ENCODE measurements around the gene HSPD1.

Gene HSPD1

GRCh38 chr2:197499594-197500502 lies at the start of gene HSPD1, which contains the start of gene HSPE1:
HSPD1 (minus strand) TSS chr2:197499840; CDS start chr2:197498848, 992 bp downstream.
HSPE1 (plus strand) TSS chr2:197500379; CDS start chr2:197500437, 58 bp downstream.
- Mint-ChIP-seq H3K9me3 (no peaks in the 10 kb centered on the region), H3K4me3 (peak within 1 kb of the TSS; percentile 83), H3K36me3 (peaks cover 100% of the 10 kb centered on the region), H3K4me1 (peaks cover 35% of the 10 kb centered on the region), H3K27ac (peak within 1 kb of the TSS; percentile 90)
- ATAC-seq (peak; percentile 92), DNase-seq (ENCODE audit: low spot score in 2 of 2) (peak; percentile 92 to 100)

GRCh38 chr2:197548582-197548981 lies 48.9 kb upstream of the HSPD1 start:
- ATAC-seq (no peak), DNase-seq (ENCODE audit: low spot score in 2 of 2) (no peak)
- Mint-ChIP-seq H3K36me3 (peaks cover 99% of the 10 kb centered on the region), H3K4me1 (no peaks in the 10 kb centered on the region), H3K4me3 (no peak overlapping the region), H3K9me3 (no peaks in the 10 kb centered on the region), H3K27ac (no peak overlapping the region)

DNA sequence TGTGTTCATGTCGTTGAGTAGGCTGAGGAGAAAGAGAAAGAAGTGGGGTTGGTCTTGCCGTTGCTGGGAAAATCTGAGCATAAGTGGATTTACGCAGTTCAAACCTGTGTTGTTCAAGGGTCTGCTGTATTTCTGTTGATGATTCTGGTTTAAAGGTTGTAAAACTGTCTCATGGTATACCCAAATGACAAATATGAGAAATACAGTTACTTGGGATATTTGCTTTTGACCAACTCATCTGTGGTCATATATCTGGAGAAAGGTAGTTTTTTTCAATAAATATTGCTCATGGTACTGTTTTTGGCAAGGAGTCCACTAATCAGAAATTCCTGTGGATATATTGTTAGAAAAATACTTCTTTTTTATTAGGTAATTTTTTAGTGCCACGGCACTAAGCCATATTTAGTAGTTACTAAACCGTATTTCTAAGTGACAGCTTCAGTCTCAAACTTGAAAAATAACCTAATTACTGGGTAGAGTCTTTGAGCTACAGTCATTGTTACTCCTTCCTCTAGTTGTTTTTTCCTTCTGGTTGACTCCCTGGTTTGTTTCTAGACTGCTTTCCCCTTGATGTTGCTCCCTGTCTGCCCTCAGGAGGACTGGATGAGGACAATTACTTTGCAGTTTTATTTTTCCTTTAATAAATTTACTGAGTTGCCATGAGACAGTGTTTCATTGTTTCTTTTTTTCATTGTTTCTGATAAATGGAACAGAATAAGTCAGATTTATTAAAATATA lies 47.7 kb upstream of the HSPD1 start:
- H3K4me3 Mint-ChIP-seq, result no peak overlapping the region
- no peaks in the 10 kb centered on the region for H3K9me3 Mint-ChIP-seq
- H3K27ac Mint-ChIP-seq, result peak overlapping the region; percentile 8
- no peaks in the 10 kb centered on the region for H3K4me1 Mint-ChIP-seq
- ATAC-seq (no peak), DNase-seq (ENCODE audit: low spot score in 2 of 2) (no peak)
- peaks cover 99% of the 10 kb centered on the region for H3K36me3 Mint-ChIP-seq

DNA sequence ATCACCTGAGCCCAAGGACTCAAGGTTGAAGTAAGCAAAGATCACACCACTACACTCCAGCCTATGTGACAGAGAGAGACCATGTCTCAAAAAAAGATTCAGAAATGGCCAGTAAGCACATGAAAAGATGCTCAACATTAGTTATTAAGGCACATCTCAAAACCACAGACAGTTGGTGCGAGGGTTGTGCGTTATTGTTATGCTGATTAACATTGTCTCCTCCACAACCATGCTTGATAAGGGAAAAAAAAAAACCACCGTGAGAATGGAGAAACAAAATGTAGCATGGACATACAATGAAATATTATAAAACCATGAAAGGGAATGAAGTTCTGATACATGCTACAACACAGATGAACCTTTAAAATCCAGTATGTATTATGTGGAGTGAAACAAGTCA lies 43.6 kb upstream of the HSPD1 start:
- Mint-ChIP-seq H3K4me1 (peaks cover 17% of the 10 kb centered on the region), H3K27ac (peak overlapping the region; percentile 27)

GRCh38 chr2:197539734-197540133 lies 40.1 kb upstream of the HSPD1 start:
- peak; percentile 48 for ATAC-seq
- no peaks in the 10 kb centered on the region for H3K9me3 Mint-ChIP-seq
- peaks cover 99% of the 10 kb centered on the region for H3K36me3 Mint-ChIP-seq
- DNase-seq (ENCODE audit: low spot score in 2 of 2), result no peak
- H3K4me3 Mint-ChIP-seq, result no peak overlapping the region
- peak overlapping the region; percentile 77 for H3K27ac Mint-ChIP-seq
- peaks cover 20% of the 10 kb centered on the region for H3K4me1 Mint-ChIP-seq

More for the DNA sequence above, 43.6 kb upstream of the HSPD1 start:
- Mint-ChIP-seq H3K4me3 (no peak overlapping the region), H3K9me3 (no peaks in the 10 kb centered on the region), H3K36me3 (peaks cover 99% of the 10 kb centered on the region)
- DNase-seq (ENCODE audit: low spot score in 2 of 2), result no peak
- ATAC-seq, result no peak

- Mint-ChIP-seq H3K4me3 (no peak overlapping the region), H3K9me3 (no peaks in the 10 kb centered on the region), H3K4me1 (peaks cover 29% of the 10 kb centered on the region), H3K27ac (peak overlapping the region; percentile 77), H3K36me3 (peaks cover 98% of the 10 kb centered on the region)
- ATAC-seq (no peak), DNase-seq (ENCODE audit: low spot score in 2 of 2) (no peak)
Measured at GRCh38 chr2:197538412-197538811, 38.8 kb upstream of the HSPD1 start.

DNA sequence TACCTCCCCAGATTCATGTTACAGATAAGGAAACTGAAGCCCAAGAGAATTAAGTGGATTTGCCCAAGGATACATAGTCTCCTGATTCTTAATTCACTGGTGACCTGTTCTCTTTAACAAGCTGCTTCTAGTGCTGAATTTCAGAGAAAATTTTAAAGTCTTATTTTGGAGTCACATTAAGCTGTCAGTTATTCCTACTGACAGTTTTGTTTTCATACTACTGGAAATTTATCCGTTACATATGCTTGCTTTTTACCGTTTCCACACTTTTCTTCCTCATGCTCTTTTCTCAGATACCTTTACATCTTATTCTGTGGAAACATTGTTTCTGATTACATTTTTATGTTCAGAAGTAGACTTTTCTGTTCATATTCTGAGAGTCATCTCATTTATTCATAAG lies 17.5 kb upstream of the HSPD1 start:
- H3K4me3 Mint-ChIP-seq, result peak overlapping the region; percentile 93
- peaks cover 32% of the 10 kb centered on the region for H3K4me1 Mint-ChIP-seq
- peaks cover 55% of the 10 kb centered on the region for H3K36me3 Mint-ChIP-seq
- peaks cover 6% of the 10 kb centered on the region for H3K9me3 Mint-ChIP-seq
- peak overlapping the region; percentile 92 for H3K27ac Mint-ChIP-seq
- ATAC-seq, result no peak
- DNase-seq (ENCODE audit: low spot score in 2 of 2), result no peak

DNA sequence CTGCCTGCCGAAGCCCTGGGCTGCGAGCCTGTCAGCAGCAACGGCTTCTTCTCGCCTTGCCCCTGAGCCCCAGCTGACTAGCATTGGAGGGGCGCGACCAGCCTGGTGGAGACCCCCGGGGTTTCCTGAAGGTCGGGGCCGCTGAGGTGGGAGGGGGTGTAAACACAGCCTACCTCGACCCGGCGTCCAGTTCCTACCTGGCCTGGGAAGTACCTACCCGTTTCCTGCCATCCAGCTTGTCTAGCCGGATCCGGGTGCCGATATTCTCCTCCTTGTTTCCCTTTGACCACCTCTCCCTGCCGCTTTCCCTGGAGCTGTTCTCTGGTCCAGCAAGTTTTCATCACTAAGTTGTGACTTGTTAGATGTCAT lies 16.7 kb upstream of the HSPD1 start:
- peaks cover 54% of the 10 kb centered on the region for H3K36me3 Mint-ChIP-seq
- DNase-seq (ENCODE audit: low spot score in 2 of 2) (peak; percentile 9 to 66), ATAC-seq (peak; percentile 4)
- peak overlapping the region; percentile 93 for H3K4me3 Mint-ChIP-seq
- H3K4me1 Mint-ChIP-seq, result peaks cover 32% of the 10 kb centered on the region
- peaks cover 6% of the 10 kb centered on the region for H3K9me3 Mint-ChIP-seq
- H3K27ac Mint-ChIP-seq, result peak overlapping the region; percentile 92

- H3K4me3 Mint-ChIP-seq, result peak within 1 kb of the TSS; percentile 93
- H3K36me3 Mint-ChIP-seq, result peaks cover 49% of the 10 kb centered on the region
- H3K27ac Mint-ChIP-seq, result peak within 1 kb of the TSS; percentile 92
- H3K4me1 Mint-ChIP-seq, result peaks cover 28% of the 10 kb centered on the region
- H3K9me3 Mint-ChIP-seq, result peaks cover 3% of the 10 kb centered on the region
- DNase-seq (ENCODE audit: low spot score in 2 of 2), result peak; percentile 95 to 98
- ATAC-seq, result peak; percentile 95
Measured at GRCh38 chr2:197515739-197516392, 16.2 kb upstream of the HSPD1 start, which contains the start of gene MOB4. MOB4 (plus strand) TSS chr2:197516066; CDS start chr2:197516087, 21 bp downstream.

GRCh38 chr2:197515315-197515738 lies 15.7 kb upstream of the HSPD1 start:
- Mint-ChIP-seq H3K4me1 (peaks cover 22% of the 10 kb centered on the region), H3K27ac (peak overlapping the region; percentile 92), H3K9me3 (peaks cover under 1% of the 10 kb centered on the region), H3K4me3 (peak overlapping the region; percentile 93), H3K36me3 (peaks cover 44% of the 10 kb centered on the region)
- DNase-seq (ENCODE audit: low spot score in 2 of 2), result no peak
- ATAC-seq, result peak; percentile 1

- Mint-ChIP-seq H3K9me3 (no peaks in the 10 kb centered on the region), H3K27ac (peak overlapping the region; percentile 92), H3K4me1 (peaks cover 19% of the 10 kb centered on the region), H3K36me3 (peaks cover 38% of the 10 kb centered on the region), H3K4me3 (peak overlapping the region; percentile 93)
- ATAC-seq, result no peak
- peak in 1 of 2 donors; percentile 48 for DNase-seq (ENCODE audit: low spot score in 2 of 2)
Measured at GRCh38 chr2:197514754-197515153, 15.1 kb upstream of the HSPD1 start.

DNA sequence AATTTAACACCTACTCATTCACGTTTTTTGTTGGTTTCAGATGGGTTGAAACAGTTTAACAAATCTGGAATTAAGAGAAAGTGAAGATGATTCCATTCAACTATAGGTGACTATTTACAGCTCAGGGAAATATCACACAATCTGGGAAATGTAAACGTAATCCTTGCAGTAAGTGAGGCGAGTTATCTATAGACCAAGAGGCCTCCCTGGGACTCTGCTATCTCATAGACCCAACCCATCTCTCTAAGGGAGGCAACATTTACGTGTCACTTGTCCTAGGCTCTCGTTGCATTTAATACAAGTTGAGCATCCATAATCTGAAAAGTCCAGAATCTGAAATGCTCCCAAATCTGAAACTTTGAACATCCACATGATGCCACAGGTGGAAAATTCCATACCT lies 14.3 kb upstream of the HSPD1 start:
- peak in 1 of 2 donors; percentile 28 for DNase-seq (ENCODE audit: low spot score in 2 of 2)
- Mint-ChIP-seq H3K9me3 (no peaks in the 10 kb centered on the region), H3K27ac (no peak overlapping the region), H3K4me1 (peaks cover 19% of the 10 kb centered on the region), H3K4me3 (no peak overlapping the region), H3K36me3 (peaks cover 34% of the 10 kb centered on the region)
- no peak for ATAC-seq

DNA sequence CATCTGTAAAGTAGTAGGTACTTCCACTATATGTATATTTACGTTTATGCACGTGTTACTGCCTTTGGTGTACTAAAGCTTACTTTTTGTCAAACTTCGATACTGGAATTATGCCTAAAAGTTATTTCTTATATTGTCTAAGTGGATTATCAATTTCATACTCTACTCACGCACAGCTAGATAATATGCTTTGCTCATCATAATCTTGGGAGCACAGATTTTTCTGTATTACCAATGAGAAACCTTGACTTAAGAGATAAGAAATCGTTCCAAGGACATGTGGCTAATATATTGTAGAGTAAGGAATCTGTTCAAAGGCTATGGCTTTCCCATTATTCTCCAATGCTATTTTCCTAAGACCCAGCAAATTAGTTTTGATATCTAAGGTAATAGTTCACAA lies 7.0 kb upstream of the HSPD1 start:
- H3K4me1 Mint-ChIP-seq, result peaks cover 8% of the 10 kb centered on the region
- H3K27ac Mint-ChIP-seq, result no peak overlapping the region
- H3K9me3 Mint-ChIP-seq, result no peaks in the 10 kb centered on the region
- no peak overlapping the region for H3K4me3 Mint-ChIP-seq
- DNase-seq (ENCODE audit: low spot score in 2 of 2), result no peak
- ATAC-seq, result no peak
- H3K36me3 Mint-ChIP-seq, result peaks cover 38% of the 10 kb centered on the region

DNA sequence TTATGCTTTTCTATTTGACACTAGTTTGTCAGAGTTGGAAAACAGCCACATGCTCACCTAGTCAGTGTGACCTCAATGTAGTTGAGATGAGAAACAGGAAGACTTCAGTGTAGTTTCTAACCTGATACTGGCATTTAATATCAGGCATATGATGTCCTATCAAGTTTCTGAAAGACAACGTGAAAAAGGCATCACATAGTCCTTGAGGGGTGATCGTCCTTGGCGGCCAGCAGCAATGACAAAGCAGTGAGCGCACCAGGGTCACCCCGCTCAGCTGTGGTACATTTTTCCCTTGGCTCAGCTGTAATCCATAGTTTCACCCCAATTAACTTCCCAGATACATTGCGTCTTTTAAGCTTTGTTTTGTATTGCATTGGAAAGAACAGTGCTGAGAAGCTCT lies 4.9 kb upstream of the HSPD1 start:
- no peak for DNase-seq (ENCODE audit: low spot score in 2 of 2)
- Mint-ChIP-seq H3K27ac (peak overlapping the region; percentile 63), H3K4me1 (peaks cover 14% of the 10 kb centered on the region), H3K36me3 (peaks cover 59% of the 10 kb centered on the region), H3K9me3 (no peaks in the 10 kb centered on the region), H3K4me3 (no peak overlapping the region)
- no peak for ATAC-seq

GRCh38 chr2:197504000-197504399 lies 4.4 kb upstream of the HSPD1 start:
- ATAC-seq (no peak), DNase-seq (ENCODE audit: low spot score in 2 of 2) (no peak)
- H3K4me1 Mint-ChIP-seq, result peaks cover 14% of the 10 kb centered on the region
- peak overlapping the region; percentile 63 for H3K27ac Mint-ChIP-seq
- no peaks in the 10 kb centered on the region for H3K9me3 Mint-ChIP-seq
- no peak overlapping the region for H3K4me3 Mint-ChIP-seq
- H3K36me3 Mint-ChIP-seq, result peaks cover 64% of the 10 kb centered on the region
